Endodermal cell (in vitro differentiated cells): Measurements from ENCODE around the gene ECI2. TPM values are rescaled to one million over a fixed set of nuclear protein-coding genes. Genes with fewer than 3 reads are reported as not detected.

Experiments
- DNase-seq: peaks from one replicate; pipeline ENCODE4 v3.0.0-alpha.2; 2017
- H3K27ac ChIP-seq: 2 replicates; pipeline ENCODE4 v1.5.1; 2013; ENCODE audit warnings: mild to moderate bottlenecking, low read depth, low read length, moderate library complexity
- H3K27me3 ChIP-seq: 2 replicates; pipeline ENCODE4 v1.6.1; 2013; ENCODE audit warnings: mild to moderate bottlenecking, low read length, moderate library complexity; ENCODE audit not compliant: insufficient read depth, control insufficient read depth, poor library complexity, severe bottlenecking
- H3K36me3 ChIP-seq: 2 replicates; pipeline ENCODE4 v1.7.0; 2013; ENCODE audit warnings: mild to moderate bottlenecking, low read length, moderate library complexity; ENCODE audit not compliant: control insufficient read depth, insufficient read depth
- H3K4me1 ChIP-seq: one replicate; pipeline ENCODE4 v1.7.0; 2013; ENCODE audit warnings: low read length; ENCODE audit not compliant: control insufficient read depth, insufficient read depth
- H3K4me3 ChIP-seq: 2 replicates; pipeline ENCODE4 v1.5.1; 2013; ENCODE audit warnings: mild to moderate bottlenecking, low read length, moderate library complexity
- H3K9ac ChIP-seq: 2 replicates; pipeline ENCODE4 v1.6.1; 2013; ENCODE audit warnings: mild to moderate bottlenecking, low read length, moderate library complexity; ENCODE audit not compliant: poor library complexity, severe bottlenecking; ENCODE audit errors: extremely low read depth
- H3K9me3 ChIP-seq: 2 replicates; pipeline ENCODE4 v1.6.1; 2013; ENCODE audit warnings: mild to moderate bottlenecking, low read length, moderate library complexity; ENCODE audit not compliant: control insufficient read depth
- H3K27ac Mint-ChIP-seq: 2 replicates; pipeline ENCODE4 v1.8.0; 2020; ENCODE audit warnings: mixed read lengths
- H3K27me3 Mint-ChIP-seq: 2 replicates; pipeline ENCODE4 v1.8.0; 2021; ENCODE audit warnings: mild to moderate bottlenecking, mixed read lengths; ENCODE audit not compliant: insufficient read depth
- H3K36me3 Mint-ChIP-seq: 2 replicates; pipeline ENCODE4 v1.8.0; 2020; ENCODE audit warnings: low read depth, mixed read lengths
- H3K4me1 Mint-ChIP-seq: 2 replicates; pipeline ENCODE4 v1.8.0; 2020; ENCODE audit warnings: mixed read lengths
- H3K4me3 Mint-ChIP-seq: 2 replicates; pipeline ENCODE4 v1.8.0; 2020; ENCODE audit warnings: mild to moderate bottlenecking, moderate library complexity, mixed read lengths
- H3K9me3 Mint-ChIP-seq: 2 replicates; pipeline ENCODE4 v1.8.0; 2020; ENCODE audit warnings: mild to moderate bottlenecking, mixed read lengths
- WGBS, 2 experiments: methylation state at CpG; one replicate each; pipeline versions ENCODE4 v1.1.5 to v1.1.7; 2013; ENCODE audit warnings: missing lambda C conversion rate in 2 of 2, mixed read lengths in 1 of 2; ENCODE audit not compliant: insufficient coverage in 1 of 2, insufficient read length in 1 of 2; 5-methylcytosine and 5-hydroxymethylcytosine counted together
- total RNA-seq, 2 donors: library from RNA; stranded (reverse); fragmentation: NEBNext Ultra II Directional in 1 of 2; extraction: Animal tissue kit (Norgen Biotek cat#: 25700) in 1 of 2; gene quantifications; 2 replicates in 1 of 2; 3 replicates in 1 of 2; pipeline ENCODE4 v1.2.1, GENCODE V29; 2021
- TF ChIP-seq, protein P1 (sequence below): fragments of 200-600 bp; sonication (generic); conservative IDR thresholded peaks from 2 replicates; pipeline ENCODE4 v1.5.0; 2021; ENCODE audit warnings: antibody characterized with exemption, mild to moderate bottlenecking

ECI2 gene
- total RNA-seq, 2 donors from 2014 or later = 40.4 to 58.2 TPM

- H3K9me3 ChIP-seq = peaks cover 43% of the 10 kb centered on the region
- peaks cover 38% of the 10 kb centered on the region for H3K36me3 ChIP-seq
- H3K9ac ChIP-seq = no peak overlapping the region
- peaks cover 27% of the 10 kb centered on the region for H3K9me3 Mint-ChIP-seq
- TF ChIP-seq, protein P1, sequence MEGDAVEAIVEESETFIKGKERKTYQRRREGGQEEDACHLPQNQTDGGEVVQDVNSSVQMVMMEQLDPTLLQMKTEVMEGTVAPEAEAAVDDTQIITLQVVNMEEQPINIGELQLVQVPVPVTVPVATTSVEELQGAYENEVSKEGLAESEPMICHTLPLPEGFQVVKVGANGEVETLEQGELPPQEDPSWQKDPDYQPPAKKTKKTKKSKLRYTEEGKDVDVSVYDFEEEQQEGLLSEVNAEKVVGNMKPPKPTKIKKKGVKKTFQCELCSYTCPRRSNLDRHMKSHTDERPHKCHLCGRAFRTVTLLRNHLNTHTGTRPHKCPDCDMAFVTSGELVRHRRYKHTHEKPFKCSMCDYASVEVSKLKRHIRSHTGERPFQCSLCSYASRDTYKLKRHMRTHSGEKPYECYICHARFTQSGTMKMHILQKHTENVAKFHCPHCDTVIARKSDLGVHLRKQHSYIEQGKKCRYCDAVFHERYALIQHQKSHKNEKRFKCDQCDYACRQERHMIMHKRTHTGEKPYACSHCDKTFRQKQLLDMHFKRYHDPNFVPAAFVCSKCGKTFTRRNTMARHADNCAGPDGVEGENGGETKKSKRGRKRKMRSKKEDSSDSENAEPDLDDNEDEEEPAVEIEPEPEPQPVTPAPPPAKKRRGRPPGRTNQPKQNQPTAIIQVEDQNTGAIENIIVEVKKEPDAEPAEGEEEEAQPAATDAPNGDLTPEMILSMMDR = no peak
- no peak overlapping the region for H3K4me3 ChIP-seq
- peaks cover 24% of the 10 kb centered on the region for H3K4me1 Mint-ChIP-seq
- no peaks in the 10 kb centered on the region for H3K27me3 ChIP-seq
- H3K4me1 ChIP-seq = peaks cover 11% of the 10 kb centered on the region
- H3K36me3 Mint-ChIP-seq = peaks cover 56% of the 10 kb centered on the region
- DNase-seq = no peak
- peaks cover 4% of the 10 kb centered on the region for H3K27me3 Mint-ChIP-seq
- H3K27ac Mint-ChIP-seq = no peak overlapping the region
- no peak overlapping the region for H3K27ac ChIP-seq
- no peak overlapping the region for H3K4me3 Mint-ChIP-seq
These were observed 5.9 kb downstream of the ECI2 start for GRCh38 chr6:4129446-4129845.

- no peak overlapping the region for H3K4me3 ChIP-seq
- H3K36me3 ChIP-seq = peaks cover 38% of the 10 kb centered on the region
- H3K4me1 Mint-ChIP-seq = peaks cover 23% of the 10 kb centered on the region
- peaks cover 43% of the 10 kb centered on the region for H3K9me3 ChIP-seq
- H3K9ac ChIP-seq = no peak overlapping the region
- H3K27ac Mint-ChIP-seq = no peak overlapping the region
- peaks cover 27% of the 10 kb centered on the region for H3K9me3 Mint-ChIP-seq
- peaks cover 4% of the 10 kb centered on the region for H3K27me3 Mint-ChIP-seq
- TF ChIP-seq, protein P1 = no peak
- no peaks in the 10 kb centered on the region for H3K27me3 ChIP-seq
- peaks cover 59% of the 10 kb centered on the region for H3K36me3 Mint-ChIP-seq
- H3K4me1 ChIP-seq = peaks cover 16% of the 10 kb centered on the region
- no peak for DNase-seq
- no peak overlapping the region for H3K27ac ChIP-seq
- WGBS, 2 experiments = 92% methylated on average over 6 of the region's 6 CpGs; no CpG with 5 or more reads in 1 of the 2 experiments
- no peak overlapping the region for H3K4me3 Mint-ChIP-seq
These were observed 6.6 kb downstream of the ECI2 start for GRCh38 chr6:4128748-4129147.

DNA sequence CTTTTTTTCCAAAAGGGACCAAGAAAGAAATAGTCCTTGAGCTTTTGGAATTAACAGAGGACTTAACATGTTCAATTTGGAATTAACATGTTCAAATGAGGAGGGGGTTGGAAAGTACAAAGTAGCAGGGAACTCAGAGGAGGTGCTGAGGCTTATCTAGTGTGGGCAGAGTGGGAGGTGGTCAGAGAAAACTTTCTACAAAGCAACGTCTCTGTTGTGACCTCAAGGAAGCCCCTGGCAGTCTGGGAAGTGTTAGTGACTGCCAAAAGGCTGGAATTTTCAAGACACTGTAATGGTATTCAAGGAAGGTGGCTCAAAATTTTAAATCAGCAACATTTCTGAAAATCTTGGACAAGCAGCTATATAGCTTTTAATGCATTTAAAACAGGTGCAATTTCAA lies 7.3 kb downstream of the ECI2 start:
- Histone ChIP-seq H3K4me3 (no peak overlapping the region), H3K36me3 (peaks cover 38% of the 10 kb centered on the region), H3K9ac (no peak overlapping the region), H3K27ac (no peak overlapping the region), H3K27me3 (no peaks in the 10 kb centered on the region), H3K4me1 (peaks cover 16% of the 10 kb centered on the region), H3K9me3 (peaks cover 41% of the 10 kb centered on the region)
- 67 to 78% methylated on average over 1 of the region's 1 CpG for WGBS, 2 experiments
- Mint-ChIP-seq H3K4me1 (peaks cover 19% of the 10 kb centered on the region), H3K9me3 (peaks cover 27% of the 10 kb centered on the region), H3K36me3 (peaks cover 58% of the 10 kb centered on the region), H3K27ac (no peak overlapping the region), H3K4me3 (no peak overlapping the region), H3K27me3 (peaks cover 4% of the 10 kb centered on the region)
- no peak for DNase-seq
- TF ChIP-seq, protein P1 = no peak
